Effector memory CD4-positive, alpha-beta T cell (primary cell): Measurements from ENCODE around the gene ZC3H8.
"Not testable (repeated sequence)": the region's sequence is repeated elsewhere in the genome, so short reads cannot be mapped to it uniquely, and the experiment has no call there.

Experiments used
- DNase-seq, 3 donors: peaks; one replicate each; pipeline ENCODE4 v3.0.0-alpha.2; 2020
- H3K27ac ChIP-seq: 2 replicates; pipeline ENCODE4 v1.7.0; 2013; ENCODE audit warnings: mild to moderate bottlenecking, low read length, moderate library complexity; ENCODE audit not compliant: insufficient read depth, poor library complexity, severe bottlenecking
- H3K27me3 ChIP-seq: replicated peaks from 2 replicates; pipeline ENCODE4 v1.7.0; 2013; ENCODE audit warnings: mild to moderate bottlenecking, low read length; ENCODE audit not compliant: insufficient read depth, control insufficient read depth, poor library complexity, severe bottlenecking
- H3K36me3 ChIP-seq: 2 replicates; pipeline ENCODE4 v1.7.0; 2013; ENCODE audit warnings: mild to moderate bottlenecking, low read length, moderate library complexity; ENCODE audit not compliant: control insufficient read depth, insufficient read depth
- H3K4me1 ChIP-seq: 2 replicates; pipeline ENCODE4 v1.7.0; 2013; ENCODE audit warnings: low read length, mild to moderate bottlenecking; ENCODE audit not compliant: control insufficient read depth, insufficient read depth, poor library complexity, severe bottlenecking
- H3K4me3 ChIP-seq: 2 replicates; pipeline ENCODE4 v1.7.0; 2013; ENCODE audit warnings: low read length, low read depth, mild to moderate bottlenecking; ENCODE audit not compliant: insufficient read depth, poor library complexity, severe bottlenecking
- H3K9me3 ChIP-seq: 2 replicates; pipeline ENCODE4 v1.7.0; 2013; ENCODE audit warnings: mild to moderate bottlenecking, low read length, moderate library complexity; ENCODE audit not compliant: control insufficient read depth

The ZC3H8 gene

DNA sequence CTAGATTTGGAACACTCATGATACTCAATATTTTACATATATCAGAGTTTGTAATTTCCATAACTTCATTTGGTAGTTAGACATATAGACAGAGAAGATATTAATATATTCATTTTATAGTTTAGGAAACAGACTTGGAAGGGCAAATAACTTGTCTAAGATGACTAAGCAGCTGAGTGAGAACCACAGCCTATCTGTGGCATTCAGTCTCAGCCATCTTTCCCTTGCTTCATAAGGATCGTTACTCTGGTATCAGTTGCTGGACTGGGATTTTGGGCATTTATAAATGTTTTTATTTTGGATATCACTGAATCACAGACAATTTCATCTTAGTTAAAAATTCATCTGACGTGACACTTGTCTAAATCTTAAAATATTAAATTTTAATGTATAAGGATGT lies 28.7 kb upstream of the ZC3H8 start:
- not testable (repeated sequence) for H3K27me3 ChIP-seq, H3K4me3 ChIP-seq, DNase-seq, H3K27ac ChIP-seq, H3K4me1 ChIP-seq, H3K9me3 ChIP-seq, H3K36me3 ChIP-seq

GRCh38 chr2:112282066-112282465 lies 27.2 kb upstream of the ZC3H8 start:
- not testable (repeated sequence) for H3K4me1 ChIP-seq, H3K4me3 ChIP-seq, H3K9me3 ChIP-seq, H3K36me3 ChIP-seq, H3K27ac ChIP-seq, DNase-seq, H3K27me3 ChIP-seq

- DNase-seq = no peak
- H3K9me3 ChIP-seq = no peaks in the 10 kb centered on the region
- no peak overlapping the region for H3K27ac ChIP-seq
- no peaks in the 10 kb centered on the region for H3K27me3 ChIP-seq
- H3K4me3 ChIP-seq = no peak overlapping the region
- H3K36me3 ChIP-seq = no peaks in the 10 kb centered on the region
- H3K4me1 ChIP-seq = no peaks in the 10 kb centered on the region
These were observed 22.9 kb upstream of the ZC3H8 start for GRCh38 chr2:112277596-112278220.

GRCh38 chr2:112276954-112277353 lies 22.1 kb upstream of the ZC3H8 start:
- no peak overlapping the region for H3K27ac ChIP-seq
- no peaks in the 10 kb centered on the region for H3K4me1 ChIP-seq
- H3K36me3 ChIP-seq = no peaks in the 10 kb centered on the region
- no peaks in the 10 kb centered on the region for H3K27me3 ChIP-seq
- no peak overlapping the region for H3K4me3 ChIP-seq
- H3K9me3 ChIP-seq = no peaks in the 10 kb centered on the region
- no peak for DNase-seq

- Histone ChIP-seq H3K36me3 (no peaks in the 10 kb centered on the region), H3K4me3 (peak overlapping the region; percentile 100), H3K9me3 (no peaks in the 10 kb centered on the region), H3K27ac (peak overlapping the region; percentile 100), H3K27me3 (no peaks in the 10 kb centered on the region), H3K4me1 (no peaks in the 10 kb centered on the region)
- peak; percentile 69 to 77 (median 77) for DNase-seq
These were observed 21.3 kb upstream of the ZC3H8 start for GRCh38 chr2:112275887-112276773.

DNA sequence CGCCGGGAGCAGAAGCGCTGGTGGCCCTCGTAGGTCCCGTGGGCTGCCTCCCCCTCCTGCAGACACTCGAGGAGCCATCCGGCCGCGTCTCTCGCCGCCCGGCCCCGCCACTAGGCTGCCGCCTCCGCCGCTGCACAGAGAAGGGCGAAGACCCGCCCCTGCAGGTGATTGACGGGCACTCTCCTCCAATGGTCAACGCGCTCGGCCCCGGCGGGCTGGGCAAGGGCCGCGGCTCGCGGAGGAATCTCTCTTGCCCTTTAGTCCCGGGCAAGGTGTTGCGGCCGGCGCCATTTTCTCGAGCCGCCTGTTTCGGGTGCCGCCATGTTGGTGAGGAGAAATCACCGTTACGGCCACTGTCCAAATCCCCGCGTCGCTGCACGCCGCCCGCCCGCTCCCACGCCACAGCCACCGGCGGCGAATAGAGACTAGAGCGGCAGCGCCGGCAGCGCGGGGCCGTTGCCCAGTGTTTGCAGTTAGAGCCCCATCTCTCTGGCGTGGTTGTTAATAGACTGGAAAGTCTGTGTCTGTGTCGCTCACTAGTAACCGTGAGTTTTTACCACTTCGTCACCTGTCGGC lies 20.6 kb upstream of the ZC3H8 start, which contains the start of gene ZC3H6:
Gene ZC3H6 (plus strand): TSS at position 287 of the 576 bp plus-strand sequence. CDS start 398 bp downstream, outside the sequence.
- H3K9me3 ChIP-seq = no peaks in the 10 kb centered on the region
- H3K27me3 ChIP-seq = no peaks in the 10 kb centered on the region
- H3K36me3 ChIP-seq = no peaks in the 10 kb centered on the region
- peak within 1 kb of the TSS; percentile 100 for H3K4me3 ChIP-seq
- H3K4me1 ChIP-seq = no peaks in the 10 kb centered on the region
- peak within 1 kb of the TSS; percentile 100 for H3K27ac ChIP-seq
- peak; percentile 97 to 98 (median 98) for DNase-seq

DNA sequence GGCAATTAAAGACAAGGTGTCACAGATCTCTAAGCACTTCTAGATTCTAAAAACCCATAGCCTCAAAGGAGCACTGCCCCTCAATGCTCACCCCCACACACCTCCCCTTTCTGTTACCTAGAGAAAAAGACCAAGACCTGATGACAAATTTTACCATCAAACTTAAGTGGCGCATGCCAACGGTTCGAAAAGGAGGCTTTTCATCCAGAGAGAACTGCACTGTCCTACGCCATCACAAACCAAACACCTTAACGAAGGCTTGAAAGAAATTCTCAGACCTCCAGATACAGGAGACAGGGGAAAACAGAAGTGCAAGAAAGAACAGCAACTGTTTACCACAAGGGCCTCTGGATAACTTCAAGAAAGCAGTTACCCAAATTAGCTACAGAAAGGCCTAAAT lies 18.5 kb upstream of the ZC3H8 start:
- Histone ChIP-seq H3K4me1 (no peaks in the 10 kb centered on the region), H3K4me3 (no peak overlapping the region), H3K9me3 (no peaks in the 10 kb centered on the region), H3K27ac (no peak overlapping the region), H3K27me3 (no peaks in the 10 kb centered on the region), H3K36me3 (no peaks in the 10 kb centered on the region)
- DNase-seq = no peak

GRCh38 chr2:112272669-112273068 lies 17.8 kb upstream of the ZC3H8 start:
- H3K27me3 ChIP-seq = no peaks in the 10 kb centered on the region
- no peaks in the 10 kb centered on the region for H3K9me3 ChIP-seq
- DNase-seq = no peak
- H3K4me1 ChIP-seq = no peaks in the 10 kb centered on the region
- no peak overlapping the region for H3K4me3 ChIP-seq
- H3K36me3 ChIP-seq = no peaks in the 10 kb centered on the region
- H3K27ac ChIP-seq = no peak overlapping the region

DNA sequence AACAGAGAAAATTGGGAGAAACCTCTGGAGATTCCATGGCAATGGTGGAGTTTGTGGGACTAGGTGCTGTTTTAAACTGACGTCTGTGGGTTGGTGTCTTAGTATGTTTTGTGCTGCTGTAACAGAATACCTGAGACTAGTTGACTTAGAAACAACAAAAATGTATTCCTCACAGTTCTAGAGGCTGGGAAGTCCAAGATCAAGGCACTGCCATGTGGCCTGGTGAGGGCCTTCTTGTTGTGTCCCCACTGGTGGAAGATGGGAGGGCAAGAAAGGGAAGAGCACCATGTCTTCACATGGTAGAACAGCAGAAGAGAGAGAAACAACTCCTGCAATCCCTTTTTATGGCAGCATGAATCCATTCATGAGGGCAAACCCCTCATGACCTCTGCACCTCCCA lies 13.7 kb upstream of the ZC3H8 start:
- Histone ChIP-seq H3K27ac (no peak overlapping the region), H3K9me3 (no peaks in the 10 kb centered on the region), H3K27me3 (no peaks in the 10 kb centered on the region), H3K4me3 (no peak overlapping the region), H3K36me3 (no peaks in the 10 kb centered on the region), H3K4me1 (no peaks in the 10 kb centered on the region)
- no peak for DNase-seq

- H3K36me3 ChIP-seq = no peaks in the 10 kb centered on the region
- DNase-seq = no peak
- no peak overlapping the region for H3K27ac ChIP-seq
- H3K4me3 ChIP-seq = no peak overlapping the region
- no peaks in the 10 kb centered on the region for H3K27me3 ChIP-seq
- H3K4me1 ChIP-seq = no peaks in the 10 kb centered on the region
- no peaks in the 10 kb centered on the region for H3K9me3 ChIP-seq
These were observed 8.0 kb upstream of the ZC3H8 start for GRCh38 chr2:112262876-112263275.
